Natural killer cell (primary cell): ENCODE results near the gene PPP2R2C. TPM values are rescaled to one million over a fixed set of nuclear protein-coding genes. Genes with fewer than 3 reads are reported as not detected.

Experiments used
- ATAC-seq, 3 donors: fragments of 150-1000 bp in 2 of 3; fragments of 200-7000 bp in 1 of 3; cut with Tn5 transposase; 1 replicate in 1 of 3; 2 replicates in 2 of 3; pipeline ENCODE4 v1.10.0; 2021; ENCODE audit warnings: mild to moderate bottlenecking in 2 of 3, moderate library complexity in 2 of 3
- DNase-seq, 2 donors: peaks; one replicate each; pipeline versions ENCODE4 v3.0.0 to v3.0.0-alpha.2; 2013 to 2021; ENCODE audit warnings: mixed read lengths in 1 of 2
- H3K27ac ChIP-seq: one replicate; pipeline ENCODE4 v1.5.1; 2013; ENCODE audit warnings: mild to moderate bottlenecking, low read length
- H3K27me3 ChIP-seq: one replicate; pipeline ENCODE4 v1.6.1; 2013; ENCODE audit warnings: low read length; ENCODE audit not compliant: control insufficient read depth, insufficient read depth
- H3K36me3 ChIP-seq: one replicate; pipeline ENCODE4 v1.6.1; 2013; ENCODE audit warnings: low read length; ENCODE audit not compliant: control insufficient read depth, insufficient read depth
- H3K4me1 ChIP-seq: one replicate; pipeline ENCODE4 v1.6.1; 2013; ENCODE audit warnings: low read length; ENCODE audit not compliant: control insufficient read depth, insufficient read depth
- H3K4me3 ChIP-seq: one replicate; pipeline ENCODE4 v1.5.1; 2013; ENCODE audit warnings: low read length
- H3K9me3 ChIP-seq: one replicate; pipeline ENCODE4 v1.6.1; 2013; ENCODE audit warnings: low read length; ENCODE audit not compliant: control insufficient read depth, insufficient read depth
- H3K27ac Mint-ChIP-seq, 2 donors: one replicate each; pipeline ENCODE4 v1.8.0; 2022; ENCODE audit warnings: mild to moderate bottlenecking in 2 of 2, mixed read lengths in 2 of 2, moderate library complexity in 1 of 2
- H3K27me3 Mint-ChIP-seq, 2 donors: one replicate each; pipeline ENCODE4 v1.8.0; 2022; ENCODE audit warnings: low read depth in 2 of 2, mixed read lengths in 2 of 2
- H3K36me3 Mint-ChIP-seq: one replicate; pipeline ENCODE4 v1.8.0; 2022; ENCODE audit warnings: mixed read lengths
- H3K4me1 Mint-ChIP-seq, 2 donors: one replicate each; pipeline ENCODE4 v1.8.0; 2022; ENCODE audit warnings: mixed read lengths in 2 of 2
- H3K4me3 Mint-ChIP-seq: one replicate; pipeline ENCODE4 v1.8.0; 2022; ENCODE audit warnings: mild to moderate bottlenecking, moderate library complexity, mixed read lengths
- H3K9me3 Mint-ChIP-seq, 2 donors: one replicate each; pipeline ENCODE4 v1.8.0; 2022; ENCODE audit warnings: mixed read lengths in 2 of 2
- CTCF ChIP-seq: fragments of 200-600 bp; IDR thresholded peaks from one replicate; pipeline ENCODE4 v1.8.0; 2022; ENCODE audit warnings: antibody characterized with exemption
- WGBS: methylation state at CpG from one replicate; pipeline ENCODE4 v1.1.7; 2013; ENCODE audit warnings: missing lambda C conversion rate; ENCODE audit not compliant: insufficient coverage; 5-methylcytosine and 5-hydroxymethylcytosine counted together
- intact Hi-C: fragments of 100-400 bp; cut with micrococcal nuclease; formaldehyde crosslinking; loops from one replicate; pipeline ENCODE4 v1.14.2; 2022
- total RNA-seq, 4 donors: library from RNA; stranded (reverse); fragments of 120-200 nt in 1 of 4; gene quantifications; one replicate each; pipeline versions ENCODE4 v1.2.3 to v1.2.4, GENCODE V29; 2013 to 2022

PPP2R2C gene
- total RNA-seq, 3 donors from 2014 or later (not counting 1 experiment from before 2014, with no cell fraction given) = not detected

- TF ChIP-seq CTCF = no peak
- ATAC-seq (no peak), DNase-seq (no peak)
- Histone ChIP-seq H3K4me3 (no peak overlapping the region), H3K36me3 (no peaks in the 10 kb centered on the region), H3K27ac (no peak overlapping the region), H3K4me1 (no peaks in the 10 kb centered on the region), H3K9me3 (no peaks in the 10 kb centered on the region), H3K27me3 (no peaks in the 10 kb centered on the region)
- H3K27ac Mint-ChIP-seq = no peak overlapping the region
- H3K9me3 Mint-ChIP-seq = no peaks in the 10 kb centered on the region
- no peak overlapping the region for H3K4me3 Mint-ChIP-seq
- H3K4me1 Mint-ChIP-seq = no peaks in the 10 kb centered on the region
- intact Hi-C loops = no loop called here
- H3K27me3 Mint-ChIP-seq = peaks cover 9 to 15% of the 10 kb centered on the region in 2 donors
- no peaks in the 10 kb centered on the region for H3K36me3 Mint-ChIP-seq
- WGBS = 88% methylated on average over 13 of the region's 13 CpGs
These were observed 100.6 kb downstream of the PPP2R2C start for GRCh38 chr4:6371812-6372211.

GRCh38 chr4:6371271-6371670 is 101.1 kb downstream of the PPP2R2C start:
- Mint-ChIP-seq H3K4me1 (no peaks in the 10 kb centered on the region), H3K4me3 (no peak overlapping the region), H3K27me3 (peaks cover 6 to 15% of the 10 kb centered on the region in 2 donors), H3K36me3 (no peaks in the 10 kb centered on the region), H3K9me3 (no peaks in the 10 kb centered on the region), H3K27ac (no peak overlapping the region)
- no peaks in the 10 kb centered on the region for H3K9me3 ChIP-seq
- no peaks in the 10 kb centered on the region for H3K36me3 ChIP-seq
- no peak overlapping the region for H3K27ac ChIP-seq
- ATAC-seq (no peak), DNase-seq (no peak)
- H3K27me3 ChIP-seq = no peaks in the 10 kb centered on the region
- 80% methylated on average over 5 of the region's 5 CpGs for WGBS
- intact Hi-C loops = no loop called here
- no peak for TF ChIP-seq CTCF
- no peak overlapping the region for H3K4me3 ChIP-seq
- no peaks in the 10 kb centered on the region for H3K4me1 ChIP-seq

GRCh38 chr4:6369924-6370645 is 102.3 kb downstream of the PPP2R2C start:
- Mint-ChIP-seq H3K9me3 (no peaks in the 10 kb centered on the region), H3K4me3 (no peak overlapping the region), H3K36me3 (no peaks in the 10 kb centered on the region), H3K4me1 (no peaks in the 10 kb centered on the region), H3K27ac (no peak overlapping the region), H3K27me3 (peaks cover 6 to 15% of the 10 kb centered on the region in 2 donors)
- no peak for ATAC-seq
- Histone ChIP-seq H3K27me3 (no peaks in the 10 kb centered on the region), H3K27ac (no peak overlapping the region), H3K4me1 (no peaks in the 10 kb centered on the region), H3K4me3 (no peak overlapping the region), H3K9me3 (no peaks in the 10 kb centered on the region), H3K36me3 (no peaks in the 10 kb centered on the region)
- WGBS = 48% methylated on average over 17 of the region's 17 CpGs
- no peak for DNase-seq
- intact Hi-C loops = no loop called here
- no peak for TF ChIP-seq CTCF

- 55% methylated on average over 8 of the region's 8 CpGs for WGBS
- no peaks in the 10 kb centered on the region for H3K36me3 Mint-ChIP-seq
- Histone ChIP-seq H3K27ac (no peak overlapping the region), H3K4me1 (no peaks in the 10 kb centered on the region), H3K4me3 (no peak overlapping the region), H3K9me3 (no peaks in the 10 kb centered on the region), H3K27me3 (no peaks in the 10 kb centered on the region), H3K36me3 (no peaks in the 10 kb centered on the region)
- H3K9me3 Mint-ChIP-seq = no peaks in the 10 kb centered on the region
- no peak overlapping the region for H3K4me3 Mint-ChIP-seq
- no peak for TF ChIP-seq CTCF
- intact Hi-C loops = no loop called here
- H3K4me1 Mint-ChIP-seq = no peaks in the 10 kb centered on the region
- no peak for ATAC-seq
- DNase-seq = no peak
- peaks cover 6 to 15% of the 10 kb centered on the region in 2 donors for H3K27me3 Mint-ChIP-seq
- no peak overlapping the region for H3K27ac Mint-ChIP-seq
These were observed 102.9 kb downstream of the PPP2R2C start for GRCh38 chr4:6369511-6369910.
